SK-N-MC (cell line): ENCODE results near the gene PHF2.

Experiments used
- DNase-seq: peaks from one replicate; pipeline ENCODE4 v3.0.0-alpha.2; 2011; ENCODE audit warnings: low read depth, low spot score
- H3K27ac ChIP-seq: fragments of 200-600 bp; sonication (generic); 2 replicates; pipeline ENCODE4 v1.5.1; 2016; ENCODE audit warnings: mixed run types
- H3K36me3 ChIP-seq: fragments of 200-600 bp; sonication (generic); 2 replicates; pipeline ENCODE4 v1.6.1; 2017; ENCODE audit warnings: antibody characterized with exemption, low read length, mixed read lengths; ENCODE audit not compliant: insufficient read depth
- H3K4me3 ChIP-seq: fragments of 200-600 bp; sonication (generic); 2 replicates; pipeline ENCODE4 v1.5.1; 2016
- H3K9ac ChIP-seq: fragments of 200-600 bp; sonication (generic); 2 replicates; pipeline ENCODE4 v1.8.0; 2017; ENCODE audit warnings: mixed run types, mixed read lengths; ENCODE audit not compliant: insufficient read length
- H3K9me3 ChIP-seq: fragments of 200-600 bp; sonication (generic); 2 replicates; pipeline ENCODE4 v1.6.1; 2017; ENCODE audit warnings: low read depth, mild to moderate bottlenecking, antibody characterized with exemption, low read length, moderate library complexity, mixed read lengths
- EZH2 ChIP-seq: fragments of 200-600 bp; sonication (generic); IDR thresholded peaks from one replicate; pipeline ENCODE4 v1.6.1; 2017; ENCODE audit warnings: antibody characterized with exemption
- FOXP2 ChIP-seq: optimal IDR thresholded peaks from 2 replicates; pipeline ENCODE3; 2011; ENCODE audit warnings: mild to moderate bottlenecking, moderate library complexity; ENCODE audit not compliant: insufficient read depth; ENCODE audit errors: extremely low read length, control extremely low read depth
- POLR2AphosphoS5 ChIP-seq: IDR thresholded peaks from 2 replicates; pipeline ENCODE4 v1.6.1; 2012; ENCODE audit warnings: mild to moderate bottlenecking, low read depth, low read length, borderline replicate concordance

Gene PHF2

DNA sequence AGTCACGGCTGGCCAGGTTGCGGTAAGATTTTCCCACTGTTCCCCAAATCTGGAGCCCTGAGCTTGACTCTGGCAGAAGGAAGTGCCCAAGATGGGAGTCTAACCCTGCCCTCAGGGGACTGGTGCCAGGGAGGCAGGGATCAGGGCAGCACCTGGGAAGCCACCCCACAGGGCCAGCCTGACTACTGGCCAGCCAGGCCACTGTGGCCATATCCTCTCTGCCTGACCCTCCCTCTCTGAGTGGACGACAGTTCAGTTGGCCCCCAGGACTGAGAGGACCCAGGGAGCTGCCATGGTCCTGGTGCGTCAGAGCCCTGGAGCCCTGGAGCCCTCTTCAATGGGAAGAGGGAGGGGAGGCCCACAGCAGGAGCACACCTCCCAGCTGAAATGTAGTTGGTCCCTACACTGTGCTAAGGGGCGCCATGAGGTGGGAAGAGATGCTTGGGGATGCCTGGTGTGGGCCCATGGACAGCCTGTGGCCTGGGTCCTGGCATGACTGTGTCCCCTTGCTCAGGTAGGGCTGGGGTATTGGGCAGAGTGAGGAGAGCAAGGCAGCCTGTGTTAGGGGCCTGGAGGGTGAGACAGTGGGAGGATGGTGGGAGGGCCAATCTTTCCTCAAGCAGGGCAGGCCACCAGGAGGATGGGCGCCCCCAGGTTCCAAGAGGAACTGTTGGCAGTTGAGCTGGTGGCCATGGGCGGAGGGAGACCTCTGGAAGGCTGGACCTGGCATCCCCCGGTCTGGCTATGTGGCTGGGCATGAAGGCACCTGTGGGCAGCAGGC lies 81.1 kb downstream of the PHF2 start:
- Histone ChIP-seq H3K9ac (no peak overlapping the region), H3K36me3 (peaks cover 3% of the 10 kb centered on the region; the same call in 1 of the 2 replicates), H3K4me3 (no peak overlapping the region), H3K27ac (no peak overlapping the region), H3K9me3 (no peaks in the 10 kb centered on the region)
- TF ChIP-seq POLR2AphosphoS5 (no peak), FOXP2 (no peak), EZH2 (no peak)
- no peak for DNase-seq

DNA sequence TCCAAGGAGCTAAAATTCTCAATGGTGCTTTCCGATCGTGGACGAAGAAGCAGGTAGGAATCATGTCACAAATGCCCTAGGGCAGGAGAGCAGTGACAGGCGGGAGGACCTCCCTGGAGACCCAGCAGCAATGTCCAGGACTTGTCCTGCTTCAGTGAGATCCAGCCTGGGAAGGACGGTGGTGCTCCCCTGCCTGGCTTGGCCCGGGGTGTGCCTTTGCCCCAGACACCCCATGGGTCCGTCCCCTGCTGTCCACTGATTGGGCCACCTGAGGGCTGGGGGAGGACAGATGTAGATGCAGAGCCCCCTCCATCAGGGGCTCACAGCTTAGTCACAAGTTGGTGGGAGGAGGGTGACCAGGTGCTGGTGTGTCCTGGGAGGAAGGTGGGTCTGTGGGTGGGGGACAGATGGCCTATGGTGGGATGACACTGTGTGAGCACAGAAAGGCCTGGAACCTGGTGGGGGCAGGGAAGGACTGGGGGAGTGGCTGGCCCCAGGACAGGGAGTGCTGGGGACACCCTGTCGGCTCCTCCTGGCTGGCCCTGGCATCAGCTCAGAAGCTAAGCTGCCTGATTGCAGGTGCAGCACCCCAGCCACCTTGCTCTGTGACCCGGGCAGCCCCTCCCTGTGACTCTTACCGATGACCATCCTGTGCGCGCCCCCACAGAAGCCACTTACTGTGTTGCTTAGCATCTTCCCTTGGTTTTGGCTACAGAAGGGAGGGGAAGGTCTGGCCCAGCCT lies 82.0 kb downstream of the PHF2 start:
- peaks cover 1% of the 10 kb centered on the region; the same call in 1 of the 2 replicates for H3K36me3 ChIP-seq
- TF ChIP-seq EZH2 (no peak), POLR2AphosphoS5 (no peak), FOXP2 (no peak)
- no peak for DNase-seq

GRCh38 chr9:93659044-93659836 lies 82.9 kb downstream of the PHF2 start:
- no peak overlapping the region for H3K27ac ChIP-seq
- H3K9ac ChIP-seq: no peak overlapping the region
- DNase-seq: no peak
- no peak overlapping the region for H3K4me3 ChIP-seq
- TF ChIP-seq POLR2AphosphoS5 (no peak), FOXP2 (no peak), EZH2 (no peak)
- H3K36me3 ChIP-seq: no peaks in the 10 kb centered on the region; the same call in 1 of the 2 replicates
- no peaks in the 10 kb centered on the region for H3K9me3 ChIP-seq

More for the DNA sequence above, 82.0 kb downstream of the PHF2 start:
- H3K27ac ChIP-seq: no peak overlapping the region
- no peaks in the 10 kb centered on the region for H3K9me3 ChIP-seq
- no peak overlapping the region for H3K9ac ChIP-seq
- H3K4me3 ChIP-seq: no peak overlapping the region

GRCh38 chr9:93659837-93660177 lies 83.4 kb downstream of the PHF2 start:
- DNase-seq: no peak
- H3K9me3 ChIP-seq: no peaks in the 10 kb centered on the region
- TF ChIP-seq POLR2AphosphoS5 (no peak), EZH2 (no peak), FOXP2 (no peak)

GRCh38 chr9:93660352-93661046 lies 84.1 kb downstream of the PHF2 start:
- DNase-seq: no peak
- TF ChIP-seq FOXP2 (no peak), POLR2AphosphoS5 (no peak), EZH2 (no peak)
- H3K9ac ChIP-seq: no peak overlapping the region
- no peaks in the 10 kb centered on the region for H3K9me3 ChIP-seq
- no peak overlapping the region for H3K4me3 ChIP-seq
- no peak overlapping the region for H3K27ac ChIP-seq
- no peaks in the 10 kb centered on the region; the same call in 1 of the 2 replicates for H3K36me3 ChIP-seq

More at GRCh38 chr9:93659837-93660177, 83.4 kb downstream of the PHF2 start:
- no peak overlapping the region for H3K4me3 ChIP-seq
- no peak overlapping the region for H3K27ac ChIP-seq
- no peaks in the 10 kb centered on the region; the same call in 1 of the 2 replicates for H3K36me3 ChIP-seq
- no peak overlapping the region for H3K9ac ChIP-seq

GRCh38 chr9:93661591-93661990 lies 85.2 kb downstream of the PHF2 start:
- H3K27ac ChIP-seq: no peak overlapping the region
- H3K9ac ChIP-seq: no peak overlapping the region
- no peak for TF ChIP-seq FOXP2
- TF ChIP-seq EZH2: no peak
- TF ChIP-seq POLR2AphosphoS5: no peak
- DNase-seq: no peak
- no peaks in the 10 kb centered on the region for H3K9me3 ChIP-seq
- H3K4me3 ChIP-seq: no peak overlapping the region
- H3K36me3 ChIP-seq: no peaks in the 10 kb centered on the region; the same call in 1 of the 2 replicates

- no peak for TF ChIP-seq FOXP2
- TF ChIP-seq POLR2AphosphoS5: no peak
- no peak for TF ChIP-seq EZH2
- DNase-seq: no peak
- no peaks in the 10 kb centered on the region; the same call in 1 of the 2 replicates for H3K36me3 ChIP-seq
These were observed 85.7 kb downstream of the PHF2 start for GRCh38 chr9:93662016-93662638.

More at GRCh38 chr9:93662016-93662638, 85.7 kb downstream of the PHF2 start:
- Histone ChIP-seq H3K9ac (no peak overlapping the region), H3K9me3 (no peaks in the 10 kb centered on the region), H3K27ac (no peak overlapping the region), H3K4me3 (no peak overlapping the region)
